ENCODE results near the gene ZNF446. TPM values are rescaled to one million over a fixed set of nuclear protein-coding genes. Genes with fewer than 3 reads are reported as not detected.
A peak's percentile ranks its signal among the peaks of the same experiment; 100 is the strongest.
"Not testable (repeated sequence)": the region's sequence is repeated elsewhere in the genome, so short reads cannot be mapped to it uniquely, and the experiment has no call there.

Gene ZNF446
- 5.5 TPM for total RNA-seq

- Histone ChIP-seq H3K4me1 (ENCODE audit: insufficient read depth, low read length) (peaks cover 18% of the 10 kb centered on the region), H3K9me3 (ENCODE audit: low read depth, low read length) (no peaks in the 10 kb centered on the region), H3K4me3 (ENCODE audit: low read length) (peak within 1 kb of the TSS; percentile 61), H3K27me3 (ENCODE audit: insufficient read depth, low read length) (no peaks in the 10 kb centered on the region)
Observed at GRCh38 chr19:58475714-58476497, at the start of gene ZNF446. Gene ZNF446, plus strand, starts transcription at chr19:58476352. Its CDS starts 867 bp downstream, at chr19:58477219.

- Histone ChIP-seq H3K4me3 (ENCODE audit: low read length) (no peak overlapping the region), H3K27me3 (ENCODE audit: insufficient read depth, low read length) (no peaks in the 10 kb centered on the region), H3K4me1 (ENCODE audit: insufficient read depth, low read length) (no peaks in the 10 kb centered on the region), H3K9me3 (ENCODE audit: low read depth, low read length) (peaks cover 43% of the 10 kb centered on the region)
Observed at GRCh38 chr19:58428617-58429016, 47.5 kb upstream of the ZNF446 start.

- no peak overlapping the region for H3K4me3 ChIP-seq (ENCODE audit: low read length)
- H3K9me3 ChIP-seq (ENCODE audit: low read depth, low read length) = peaks cover 55% of the 10 kb centered on the region
- H3K4me1 ChIP-seq (ENCODE audit: insufficient read depth, low read length) = no peaks in the 10 kb centered on the region
- no peaks in the 10 kb centered on the region for H3K27me3 ChIP-seq (ENCODE audit: insufficient read depth, low read length)
Observed at GRCh38 chr19:58429745-58430144, 46.4 kb upstream of the ZNF446 start.

GRCh38 chr19:58434217-58434616 lies 41.9 kb upstream of the ZNF446 start:
- H3K27me3 ChIP-seq (ENCODE audit: insufficient read depth, low read length) = no peaks in the 10 kb centered on the region
- H3K9me3 ChIP-seq (ENCODE audit: low read depth, low read length) = peaks cover 58% of the 10 kb centered on the region
- peaks cover 1% of the 10 kb centered on the region for H3K4me1 ChIP-seq (ENCODE audit: insufficient read depth, low read length)
- no peak overlapping the region for H3K4me3 ChIP-seq (ENCODE audit: low read length)

- H3K4me3 ChIP-seq (ENCODE audit: low read length) = peak within 1 kb of the TSS; percentile 42
- peaks cover 14% of the 10 kb centered on the region for H3K4me1 ChIP-seq (ENCODE audit: insufficient read depth, low read length)
- no peaks in the 10 kb centered on the region for H3K27me3 ChIP-seq (ENCODE audit: insufficient read depth, low read length)
- peaks cover 10% of the 10 kb centered on the region for H3K9me3 ChIP-seq (ENCODE audit: low read depth, low read length)
Observed at GRCh38 chr19:58439576-58440554, 36.3 kb upstream of the ZNF446 start, which contains the start of gene ZNF132. Gene ZNF132, minus strand, starts transcription at chr19:58440153. Its CDS starts 332 bp downstream, at chr19:58439821.

- Histone ChIP-seq H3K4me1 (ENCODE audit: insufficient read depth, low read length) (peaks cover 14% of the 10 kb centered on the region), H3K4me3 (ENCODE audit: low read length) (peak overlapping the region; percentile 42), H3K9me3 (ENCODE audit: low read depth, low read length) (peaks cover 4% of the 10 kb centered on the region), H3K27me3 (ENCODE audit: insufficient read depth, low read length) (no peaks in the 10 kb centered on the region)
Observed at GRCh38 chr19:58440556-58440955, 35.6 kb upstream of the ZNF446 start.

- not testable (repeated sequence) for H3K27me3 ChIP-seq (ENCODE audit: insufficient read depth, low read length); H3K9me3 ChIP-seq (ENCODE audit: low read depth, low read length); H3K4me3 ChIP-seq (ENCODE audit: low read length)
- peaks cover 14% of the 10 kb centered on the region for H3K4me1 ChIP-seq (ENCODE audit: insufficient read depth, low read length)
Observed at GRCh38 chr19:58442986-58443385, 33.2 kb upstream of the ZNF446 start.

- not testable (repeated sequence) for H3K4me1 ChIP-seq (ENCODE audit: insufficient read depth, low read length)
Observed at GRCh38 chr19:58448860-58449259, 27.3 kb upstream of the ZNF446 start.

GRCh38 chr19:58449980-58450379 lies 26.2 kb upstream of the ZNF446 start:
- H3K4me3 ChIP-seq (ENCODE audit: low read length); H3K27me3 ChIP-seq (ENCODE audit: insufficient read depth, low read length); H3K4me1 ChIP-seq (ENCODE audit: insufficient read depth, low read length); H3K9me3 ChIP-seq (ENCODE audit: low read depth, low read length): not testable (repeated sequence)

More at GRCh38 chr19:58448860-58449259, 27.3 kb upstream of the ZNF446 start:
- H3K9me3 ChIP-seq (ENCODE audit: low read depth, low read length); H3K27me3 ChIP-seq (ENCODE audit: insufficient read depth, low read length); H3K4me3 ChIP-seq (ENCODE audit: low read length): not testable (repeated sequence)

GRCh38 chr19:58450856-58451357 lies 25.2 kb upstream of the ZNF446 start:
- H3K27me3 ChIP-seq (ENCODE audit: insufficient read depth, low read length) = peaks cover 3% of the 10 kb centered on the region
- peaks cover 6% of the 10 kb centered on the region for H3K4me1 ChIP-seq (ENCODE audit: insufficient read depth, low read length)
- no peaks in the 10 kb centered on the region for H3K9me3 ChIP-seq (ENCODE audit: low read depth, low read length)
- H3K4me3 ChIP-seq (ENCODE audit: low read length) = peak overlapping the region; percentile 71

- peak within 1 kb of the TSS; percentile 71 for H3K4me3 ChIP-seq (ENCODE audit: low read length)
- no peaks in the 10 kb centered on the region for H3K9me3 ChIP-seq (ENCODE audit: low read depth, low read length)
- H3K27me3 ChIP-seq (ENCODE audit: insufficient read depth, low read length) = peaks cover 3% of the 10 kb centered on the region
- H3K4me1 ChIP-seq (ENCODE audit: insufficient read depth, low read length) = peaks cover 6% of the 10 kb centered on the region
Observed at GRCh38 chr19:58451358-58452101, 24.6 kb upstream of the ZNF446 start, which contains the start of gene ZNF324B. Gene ZNF324B, plus strand, starts transcription at chr19:58451622. Its CDS starts 2,080 bp downstream, at chr19:58453702.

- Histone ChIP-seq H3K27me3 (ENCODE audit: insufficient read depth, low read length) (peaks cover 3% of the 10 kb centered on the region), H3K4me1 (ENCODE audit: insufficient read depth, low read length) (peaks cover 6% of the 10 kb centered on the region), H3K9me3 (ENCODE audit: low read depth, low read length) (no peaks in the 10 kb centered on the region), H3K4me3 (ENCODE audit: low read length) (no peak overlapping the region)
Observed at GRCh38 chr19:58453743-58454142, 22.4 kb upstream of the ZNF446 start.

GRCh38 chr19:58455306-58455705 lies 20.8 kb upstream of the ZNF446 start:
- Histone ChIP-seq H3K9me3 (ENCODE audit: low read depth, low read length) (no peaks in the 10 kb centered on the region), H3K4me1 (ENCODE audit: insufficient read depth, low read length) (peaks cover 6% of the 10 kb centered on the region), H3K27me3 (ENCODE audit: insufficient read depth, low read length) (no peaks in the 10 kb centered on the region), H3K4me3 (ENCODE audit: low read length) (no peak overlapping the region)

- Histone ChIP-seq H3K27me3 (ENCODE audit: insufficient read depth, low read length) (no peaks in the 10 kb centered on the region), H3K4me3 (ENCODE audit: low read length) (no peak overlapping the region), H3K4me1 (ENCODE audit: insufficient read depth, low read length) (peaks cover 2% of the 10 kb centered on the region), H3K9me3 (ENCODE audit: low read depth, low read length) (no peaks in the 10 kb centered on the region)
Observed at GRCh38 chr19:58456111-58456510, 20.0 kb upstream of the ZNF446 start.
